Glutamatergic neuron (in vitro differentiated cells): Measurements from ENCODE around the gene ARID1B. TPM values are rescaled to one million over a fixed set of nuclear protein-coding genes. Genes with fewer than 3 reads are reported as not detected.

ENCODE experiments used
- DNase-seq: peaks from one replicate; pipeline ENCODE4 v3.0.0; 2022
- H3K27ac Mint-ChIP-seq: one replicate; pipeline ENCODE4 v1.8.0; 2020; ENCODE audit warnings: mild to moderate bottlenecking, mixed read lengths, inconsistent platforms; ENCODE audit not compliant: unreplicated experiment
- H3K27me3 Mint-ChIP-seq: one replicate; pipeline ENCODE4 v1.8.0; 2020; ENCODE audit warnings: mild to moderate bottlenecking, moderate library complexity, mixed read lengths, inconsistent platforms; ENCODE audit not compliant: unreplicated experiment
- H3K36me3 Mint-ChIP-seq: one replicate; pipeline ENCODE4 v1.8.0; 2020; ENCODE audit warnings: mild to moderate bottlenecking, mixed read lengths, inconsistent platforms; ENCODE audit not compliant: unreplicated experiment
- H3K4me1 Mint-ChIP-seq: one replicate; pipeline ENCODE4 v1.8.0; 2020; ENCODE audit warnings: mild to moderate bottlenecking, low read depth, mixed read lengths, inconsistent platforms; ENCODE audit not compliant: unreplicated experiment
- H3K4me3 Mint-ChIP-seq: one replicate; pipeline ENCODE4 v1.8.0; 2020; ENCODE audit warnings: mild to moderate bottlenecking, mixed read lengths, inconsistent platforms; ENCODE audit not compliant: unreplicated experiment
- H3K9me3 Mint-ChIP-seq: one replicate; pipeline ENCODE4 v1.8.0; 2020; ENCODE audit warnings: mild to moderate bottlenecking, moderate library complexity, mixed read lengths, inconsistent platforms; ENCODE audit not compliant: unreplicated experiment
- total RNA-seq: library from RNA; stranded (reverse); fragmentation: NEBNext Ultra II Directional; extraction: Animal tissue kit (Norgen Biotek cat#: 25700); gene quantifications from one replicate; pipeline ENCODE4 v1.2.1, GENCODE V29; 2021; ENCODE audit not compliant: unreplicated experiment
- TF ChIP-seq, protein P1 (sequence below): fragments of 200-600 bp; sonication (generic); IDR thresholded peaks from one replicate; pipeline ENCODE4 v1.5.0; 2021; ENCODE audit not compliant: partially characterized antibody, unreplicated experiment

Gene ARID1B
- total RNA-seq, 1 donor from 2014 or later: 202 TPM

DNA sequence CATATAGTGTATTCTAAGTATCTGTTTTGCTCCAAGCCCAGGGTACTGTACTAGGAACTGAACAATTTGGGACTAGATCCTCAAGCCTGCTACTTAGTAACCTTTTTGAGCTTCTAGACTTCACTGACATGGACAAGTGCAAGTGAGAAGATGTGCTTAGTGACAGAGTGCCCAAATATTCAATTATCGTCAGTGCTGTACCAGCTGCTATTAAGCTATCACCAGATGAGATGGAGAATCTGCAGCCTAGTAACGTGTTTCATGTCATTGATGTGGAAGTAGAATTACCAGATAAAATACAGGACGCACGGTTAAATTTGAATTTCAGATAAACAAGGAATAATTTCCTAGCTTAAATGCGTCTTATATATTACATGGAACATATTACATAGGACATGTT lies 218.3 kb downstream of the ARID1B start:
- H3K27me3 Mint-ChIP-seq: peaks cover 3% of the 10 kb centered on the region
- no peaks in the 10 kb centered on the region for H3K36me3 Mint-ChIP-seq
- no peak overlapping the region for H3K27ac Mint-ChIP-seq
- H3K4me1 Mint-ChIP-seq: peaks cover 26% of the 10 kb centered on the region
- TF ChIP-seq, protein P1, sequence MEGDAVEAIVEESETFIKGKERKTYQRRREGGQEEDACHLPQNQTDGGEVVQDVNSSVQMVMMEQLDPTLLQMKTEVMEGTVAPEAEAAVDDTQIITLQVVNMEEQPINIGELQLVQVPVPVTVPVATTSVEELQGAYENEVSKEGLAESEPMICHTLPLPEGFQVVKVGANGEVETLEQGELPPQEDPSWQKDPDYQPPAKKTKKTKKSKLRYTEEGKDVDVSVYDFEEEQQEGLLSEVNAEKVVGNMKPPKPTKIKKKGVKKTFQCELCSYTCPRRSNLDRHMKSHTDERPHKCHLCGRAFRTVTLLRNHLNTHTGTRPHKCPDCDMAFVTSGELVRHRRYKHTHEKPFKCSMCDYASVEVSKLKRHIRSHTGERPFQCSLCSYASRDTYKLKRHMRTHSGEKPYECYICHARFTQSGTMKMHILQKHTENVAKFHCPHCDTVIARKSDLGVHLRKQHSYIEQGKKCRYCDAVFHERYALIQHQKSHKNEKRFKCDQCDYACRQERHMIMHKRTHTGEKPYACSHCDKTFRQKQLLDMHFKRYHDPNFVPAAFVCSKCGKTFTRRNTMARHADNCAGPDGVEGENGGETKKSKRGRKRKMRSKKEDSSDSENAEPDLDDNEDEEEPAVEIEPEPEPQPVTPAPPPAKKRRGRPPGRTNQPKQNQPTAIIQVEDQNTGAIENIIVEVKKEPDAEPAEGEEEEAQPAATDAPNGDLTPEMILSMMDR: no peak
- H3K9me3 Mint-ChIP-seq: peaks cover 3% of the 10 kb centered on the region
- H3K4me3 Mint-ChIP-seq: no peak overlapping the region
- DNase-seq: no peak

DNA sequence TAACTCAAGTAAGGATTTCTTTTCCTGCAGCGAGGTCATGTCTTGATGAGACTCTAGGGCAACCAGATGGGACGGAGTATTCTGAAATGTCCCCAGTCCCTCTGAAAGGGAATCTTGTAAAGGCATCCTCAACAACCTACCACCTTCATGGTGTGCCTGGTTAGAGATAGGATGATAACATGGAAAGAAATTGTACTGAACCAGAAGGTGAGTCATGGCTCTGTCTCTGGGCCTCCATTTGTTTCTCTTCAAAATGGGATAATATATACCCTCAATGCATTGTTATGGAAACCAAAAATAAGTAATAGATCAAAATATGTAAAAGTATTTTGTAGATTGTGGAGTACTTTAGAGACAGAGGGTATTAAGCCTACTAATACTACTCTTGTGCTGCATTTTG lies 219.1 kb downstream of the ARID1B start:
- DNase-seq: no peak

DNA sequence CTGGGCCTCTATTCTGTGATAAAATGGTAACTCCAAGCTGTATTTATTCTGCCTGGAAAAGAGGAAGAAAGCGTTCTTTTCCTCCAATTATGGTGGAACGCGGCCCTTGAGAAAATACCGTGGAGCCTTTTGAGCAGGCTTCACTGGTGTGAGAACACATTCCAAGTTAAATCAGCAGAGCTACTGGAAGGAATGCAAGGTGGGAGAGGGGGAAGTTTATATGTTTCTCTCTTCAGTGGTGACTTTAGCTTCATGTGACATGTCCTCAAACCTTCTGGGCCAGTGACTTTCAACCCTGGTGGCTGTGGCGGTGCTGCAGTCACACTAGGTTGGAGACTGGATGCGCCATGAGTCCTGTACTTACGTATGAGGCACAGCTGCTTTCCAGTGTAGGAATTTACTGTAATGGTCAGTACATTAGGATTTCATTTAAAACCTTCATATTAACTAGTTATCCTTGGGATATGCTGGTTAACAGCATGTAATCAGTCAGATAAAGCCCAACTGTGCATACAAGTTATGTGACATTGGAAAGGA lies 221.7 kb downstream of the ARID1B start:
- no peak overlapping the region for H3K4me3 Mint-ChIP-seq
- H3K27me3 Mint-ChIP-seq: peaks cover 2% of the 10 kb centered on the region
- DNase-seq: no peak
- H3K9me3 Mint-ChIP-seq: peaks cover 6% of the 10 kb centered on the region
- peaks cover 23% of the 10 kb centered on the region for H3K4me1 Mint-ChIP-seq
- H3K27ac Mint-ChIP-seq: no peak overlapping the region
- no peaks in the 10 kb centered on the region for H3K36me3 Mint-ChIP-seq
- TF ChIP-seq, protein P1: no peak

More for the DNA sequence above, 219.1 kb downstream of the ARID1B start:
- Mint-ChIP-seq H3K4me3 (no peak overlapping the region), H3K4me1 (peaks cover 26% of the 10 kb centered on the region), H3K9me3 (peaks cover 3% of the 10 kb centered on the region), H3K27me3 (peaks cover 1% of the 10 kb centered on the region), H3K27ac (no peak overlapping the region), H3K36me3 (no peaks in the 10 kb centered on the region)
- TF ChIP-seq, protein P1: no peak

DNA sequence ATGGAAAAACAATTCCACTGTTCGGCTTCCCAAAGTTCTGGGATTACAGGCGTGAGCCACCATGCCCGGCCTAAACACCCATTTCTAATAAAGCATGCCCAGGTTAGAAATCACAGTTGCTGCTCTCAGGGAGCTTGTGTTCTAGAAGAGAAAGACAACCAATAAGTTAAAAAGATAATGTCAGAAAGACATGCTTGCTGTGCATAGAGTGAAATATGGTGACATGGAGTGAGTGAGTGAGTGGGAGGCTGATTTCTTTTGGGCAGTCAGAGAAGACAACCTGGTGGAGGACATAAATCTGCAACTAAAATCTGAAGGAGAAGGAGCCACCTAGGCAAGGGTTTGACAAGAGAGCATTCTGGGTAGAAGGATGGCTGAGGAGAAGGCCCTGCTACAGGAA lies 222.6 kb downstream of the ARID1B start:
- Mint-ChIP-seq H3K9me3 (peaks cover 6% of the 10 kb centered on the region), H3K4me1 (peaks cover 17% of the 10 kb centered on the region), H3K36me3 (no peaks in the 10 kb centered on the region), H3K27ac (peak overlapping the region; percentile 3), H3K4me3 (no peak overlapping the region), H3K27me3 (peaks cover 2% of the 10 kb centered on the region)
- DNase-seq: no peak
- TF ChIP-seq, protein P1: no peak

DNA sequence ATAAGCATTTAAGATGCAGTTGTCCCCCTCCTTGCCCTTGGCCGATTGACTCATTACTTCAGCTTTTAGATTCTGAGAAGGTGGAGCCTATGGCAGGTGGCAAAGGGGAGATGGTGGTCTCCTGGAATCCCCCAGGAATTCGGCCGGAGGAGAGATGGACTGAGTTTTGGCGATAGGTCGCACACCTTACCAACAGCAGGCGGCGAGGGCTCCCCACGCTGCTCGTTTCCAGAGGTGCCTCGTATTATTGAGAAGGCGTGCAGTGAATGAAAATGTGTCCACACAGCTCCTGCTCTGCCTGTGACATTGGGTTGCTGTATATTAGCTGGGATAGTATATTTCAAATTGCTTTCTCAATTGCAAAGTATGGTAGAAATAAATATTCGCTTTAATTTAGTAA lies 224.5 kb downstream of the ARID1B start:
- Mint-ChIP-seq H3K4me3 (no peak overlapping the region), H3K27me3 (peaks cover 2% of the 10 kb centered on the region), H3K36me3 (no peaks in the 10 kb centered on the region), H3K9me3 (peaks cover 6% of the 10 kb centered on the region), H3K4me1 (peaks cover 24% of the 10 kb centered on the region), H3K27ac (no peak overlapping the region)
- TF ChIP-seq, protein P1: no peak
- DNase-seq: no peak
